Activated CD4-positive, CD25-positive, alpha-beta regulatory T cell treated with anti-CD3 and anti-CD28 coated beads, Interleukin-2, amount 50 U/mL, for 72 hours (primary cell): ENCODE data around the gene CNNM2.
"Not testable (repeated sequence)": the region's sequence is repeated elsewhere in the genome, so short reads cannot be mapped to it uniquely, and the experiment has no call there.

Experiments used
- DNase-seq: peaks from one replicate; pipeline ENCODE4 v3.0.0; 2021

CNNM2 gene

GRCh38 chr10:103111918-103112877 lies 194.1 kb downstream of the CNNM2 start:
- no peak for DNase-seq

- DNase-seq, result no peak
Observed at GRCh38 chr10:103114876-103115275, 196.8 kb downstream of the CNNM2 start.

- no peak for DNase-seq
Observed at GRCh38 chr10:103117247-103117646, 199.2 kb downstream of the CNNM2 start.

- no peak for DNase-seq
Observed at GRCh38 chr10:103120546-103120945, 202.5 kb downstream of the CNNM2 start.

- DNase-seq, result no peak
Observed at GRCh38 chr10:103120977-103121735, 203.1 kb downstream of the CNNM2 start.

GRCh38 chr10:103123282-103124024 lies 205.4 kb downstream of the CNNM2 start:
- DNase-seq, result no peak

GRCh38 chr10:103124420-103125096 lies 206.5 kb downstream of the CNNM2 start:
- DNase-seq, result no peak

GRCh38 chr10:103125323-103126267 lies 207.5 kb downstream of the CNNM2 start:
- DNase-seq, result no peak

GRCh38 chr10:103127241-103127640 lies 209.1 kb downstream of the CNNM2 start:
- DNase-seq, result no peak

- not testable (repeated sequence) for DNase-seq
Observed at GRCh38 chr10:103130180-103130579, 212.1 kb downstream of the CNNM2 start.

- no peak for DNase-seq
Observed at GRCh38 chr10:103130910-103131309, 212.8 kb downstream of the CNNM2 start.

- not testable (repeated sequence) for DNase-seq
Observed at GRCh38 chr10:103135168-103135567, 217.1 kb downstream of the CNNM2 start.

GRCh38 chr10:103139803-103140202 lies 221.7 kb downstream of the CNNM2 start:
- no peak for DNase-seq
